Smooth muscle cell of the brain vasculature (primary cell): ENCODE results near the gene KCNG4.

Experiments used
- DNase-seq: peaks from one replicate; pipeline ENCODE4 v3.0.0-alpha.2; 2012; ENCODE audit warnings: low read depth, low spot score

KCNG4 gene

GRCh38 chr16:84239909-84240308 is at the start of gene KCNG4:
TSS of gene KCNG4 (minus strand) at chr16:84240012. CDS start at chr16:84237485, 2,527 bp downstream.
- DNase-seq, result no peak

- DNase-seq, result no peak
Observed at GRCh38 chr16:84288902-84289301, 49.1 kb upstream of the KCNG4 start.

- peak; percentile 39 for DNase-seq
Observed at GRCh38 chr16:84286578-84287240, 46.9 kb upstream of the KCNG4 start.

- no peak for DNase-seq
Observed at GRCh38 chr16:84284154-84284722, 44.4 kb upstream of the KCNG4 start.

- no peak for DNase-seq
Observed at GRCh38 chr16:84283314-84284153, 43.7 kb upstream of the KCNG4 start.

GRCh38 chr16:84282533-84282932 is 42.7 kb upstream of the KCNG4 start:
- no peak for DNase-seq

GRCh38 chr16:84281074-84281473 is 41.3 kb upstream of the KCNG4 start:
- DNase-seq, result no peak

- DNase-seq, result no peak
Observed at GRCh38 chr16:84279881-84280280, 40.1 kb upstream of the KCNG4 start.

- no peak for DNase-seq
Observed at GRCh38 chr16:84278968-84279367, 39.2 kb upstream of the KCNG4 start.

GRCh38 chr16:84278333-84278732 is 38.5 kb upstream of the KCNG4 start:
- no peak for DNase-seq

GRCh38 chr16:84277244-84277823 is 37.5 kb upstream of the KCNG4 start:
- no peak for DNase-seq

GRCh38 chr16:84275585-84276151 is 35.9 kb upstream of the KCNG4 start:
- no peak for DNase-seq

- no peak for DNase-seq
Observed at GRCh38 chr16:84274515-84274914, 34.7 kb upstream of the KCNG4 start.

GRCh38 chr16:84272740-84273320 is 33.0 kb upstream of the KCNG4 start:
- DNase-seq, result no peak

GRCh38 chr16:84271866-84272265 is 32.1 kb upstream of the KCNG4 start:
- no peak for DNase-seq

GRCh38 chr16:84271037-84271436 is 31.2 kb upstream of the KCNG4 start:
- no peak for DNase-seq

GRCh38 chr16:84270531-84270930 is 30.7 kb upstream of the KCNG4 start:
- DNase-seq, result no peak

GRCh38 chr16:84270071-84270470 is 30.3 kb upstream of the KCNG4 start:
- DNase-seq, result no peak

GRCh38 chr16:84268291-84269040 is 28.7 kb upstream of the KCNG4 start:
- no peak for DNase-seq

GRCh38 chr16:84267380-84267779 is 27.6 kb upstream of the KCNG4 start:
- DNase-seq, result no peak

GRCh38 chr16:84266451-84266850 is 26.6 kb upstream of the KCNG4 start:
- DNase-seq, result no peak
